WTC11 (cell line): ENCODE measurements around the gene PSG6. TPM values are rescaled to one million over a fixed set of nuclear protein-coding genes. Genes with fewer than 3 reads are reported as not detected.
A peak's percentile ranks its signal among the peaks of the same experiment; 100 is the strongest.
"Not testable (repeated sequence)": the region's sequence is repeated elsewhere in the genome, so short reads cannot be mapped to it uniquely, and the experiment has no call there.

Experiments used
- ATAC-seq: fragments of 200-7000 bp; cut with Tn5 transposase; 2 replicates; pipeline ENCODE4 v1.10.0; 2021; ENCODE audit warnings: mild to moderate bottlenecking, moderate library complexity
- CTCF ChIA-PET: fragments of 300-600 bp; sonication (Branson Sonifier 250); formaldehyde crosslinking; loops from one replicate; lab custom pipeline; 2021; ENCODE audit warnings: antibody characterized with exemption; lab: Charles Lee
- POLR2A ChIA-PET: fragments of 350-600 bp; sonication (Branson Sonifier 250); formaldehyde crosslinking; loops from one replicate; lab custom pipeline; 2021; ENCODE audit warnings: antibody characterized with exemption; lab: Charles Lee
- DNase-seq: peaks from one replicate; pipeline ENCODE4 v3.0.0; 2021; ENCODE audit warnings: low spot score
- H3K27ac Mint-ChIP-seq: 2 replicates; pipeline ENCODE4 v1.8.0; 2021; ENCODE audit warnings: mixed read lengths
- H3K27me3 Mint-ChIP-seq: 2 replicates; pipeline ENCODE4 v1.8.0; 2021; ENCODE audit warnings: low read depth, mild to moderate bottlenecking, moderate library complexity, mixed read lengths
- H3K36me3 Mint-ChIP-seq: 2 replicates; pipeline ENCODE4 v1.8.0; 2021; ENCODE audit warnings: mixed read lengths
- H3K4me1 Mint-ChIP-seq: 2 replicates; pipeline ENCODE4 v1.8.0; 2022; ENCODE audit warnings: mixed read lengths
- H3K4me3 Mint-ChIP-seq: 2 replicates; pipeline ENCODE4 v1.8.0; 2021; ENCODE audit warnings: mild to moderate bottlenecking, moderate library complexity, mixed read lengths
- H3K9me3 Mint-ChIP-seq: 2 replicates; pipeline ENCODE4 v1.8.0; 2021; ENCODE audit warnings: mixed read lengths
- ZNF423 ChIP-seq: fragments of 250-450 bp; sonication (Bioruptor Pico); IDR thresholded peaks from 2 replicates; pipeline ENCODE4 v2.1.2; 2022; ENCODE audit warnings: mild to moderate bottlenecking, moderate library complexity
- total RNA-seq: library from RNA; stranded (reverse); gene quantifications from 3 replicates; pipeline ENCODE4 v1.2.3, GENCODE V29; 2021
- TF ChIP-seq, protein P1 (sequence below): sonication (generic); formaldehyde crosslinking; IDR thresholded peaks from 2 replicates; pipeline ENCODE4 v1.8.1; 2023; ENCODE audit warnings: mild to moderate bottlenecking, missing genetic modification reagents
- TF ChIP-seq, protein P2 (sequence below): fragments of 250-450 bp; sonication (Bioruptor Pico); IDR thresholded peaks from 2 replicates; pipeline ENCODE4 v2.1.2; 2022; ENCODE audit warnings: mild to moderate bottlenecking, moderate library complexity
- TF ChIP-seq, protein P3 (sequence below): fragments of 200-600 bp; IDR thresholded peaks from 2 replicates; pipeline ENCODE4 v1.8.0; 2022; ENCODE audit warnings: antibody characterized with exemption

The PSG6 gene
- total RNA-seq, 1 experiment from 2014 or later: not detected

DNA sequence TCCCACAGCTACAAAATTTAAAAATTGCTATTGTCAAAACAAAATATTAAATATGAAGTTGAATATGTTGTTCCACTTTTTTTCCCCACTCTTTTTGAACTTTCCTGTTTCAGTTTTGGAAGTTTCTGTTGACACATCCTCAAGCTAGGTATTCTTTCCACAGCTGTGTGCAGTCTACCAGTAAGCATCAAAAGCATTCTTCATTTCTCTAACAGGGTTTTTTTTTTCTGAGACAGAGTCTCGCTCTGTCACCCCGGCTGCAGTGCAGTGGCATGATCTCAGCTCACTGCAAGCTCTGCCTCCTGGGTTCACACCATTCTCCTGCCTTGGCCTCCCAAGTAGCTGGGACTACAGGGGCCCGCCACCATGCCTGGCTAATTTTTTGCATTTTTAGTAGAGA lies 43.6 kb downstream of the PSG6 start:
- CTCF ChIA-PET: interaction anchor here (2.0 kb wide), 1 partner anchor 11 kb away, joined by 11 read pairs; no protein-coding TSS in a partner anchor
- H3K27ac Mint-ChIP-seq, ATAC-seq, H3K36me3 Mint-ChIP-seq, H3K4me1 Mint-ChIP-seq, H3K4me3 Mint-ChIP-seq, POLR2A ChIA-PET, DNase-seq, H3K27me3 Mint-ChIP-seq: not testable (repeated sequence)
- peaks cover 35% of the 10 kb centered on the region for H3K9me3 Mint-ChIP-seq

DNA sequence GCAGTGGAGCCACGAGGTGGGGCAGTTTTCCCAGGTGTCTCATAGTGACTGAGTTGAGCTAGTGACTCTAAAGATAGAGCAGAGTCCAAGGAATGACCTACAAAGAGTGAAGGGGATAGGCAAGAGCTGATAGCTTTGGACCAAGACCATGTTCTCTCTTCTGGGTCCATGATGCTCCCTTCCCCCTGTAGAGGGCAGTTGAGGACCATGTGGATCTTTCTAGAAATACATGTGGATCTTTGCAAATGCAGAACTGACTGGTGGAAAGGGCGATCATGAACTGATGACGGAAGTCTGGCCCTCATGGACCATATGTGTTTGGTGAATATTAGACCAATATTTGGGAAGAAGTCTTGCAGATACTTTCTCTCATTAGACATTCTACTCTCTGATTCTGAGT lies 45.1 kb downstream of the PSG6 start:
- DNase-seq: no peak
- ChIA-PET CTCF (no interaction called here), POLR2A (no interaction called here)
- Mint-ChIP-seq H3K27ac (no peak overlapping the region), H3K27me3 (peaks cover 7% of the 10 kb centered on the region), H3K4me1 (no peaks in the 10 kb centered on the region), H3K9me3 (peaks cover 40% of the 10 kb centered on the region), H3K36me3 (no peaks in the 10 kb centered on the region)
- no peak for TF ChIP-seq ZNF423 (CRISPR knock-in tag)
- TF ChIP-seq, protein P1, sequence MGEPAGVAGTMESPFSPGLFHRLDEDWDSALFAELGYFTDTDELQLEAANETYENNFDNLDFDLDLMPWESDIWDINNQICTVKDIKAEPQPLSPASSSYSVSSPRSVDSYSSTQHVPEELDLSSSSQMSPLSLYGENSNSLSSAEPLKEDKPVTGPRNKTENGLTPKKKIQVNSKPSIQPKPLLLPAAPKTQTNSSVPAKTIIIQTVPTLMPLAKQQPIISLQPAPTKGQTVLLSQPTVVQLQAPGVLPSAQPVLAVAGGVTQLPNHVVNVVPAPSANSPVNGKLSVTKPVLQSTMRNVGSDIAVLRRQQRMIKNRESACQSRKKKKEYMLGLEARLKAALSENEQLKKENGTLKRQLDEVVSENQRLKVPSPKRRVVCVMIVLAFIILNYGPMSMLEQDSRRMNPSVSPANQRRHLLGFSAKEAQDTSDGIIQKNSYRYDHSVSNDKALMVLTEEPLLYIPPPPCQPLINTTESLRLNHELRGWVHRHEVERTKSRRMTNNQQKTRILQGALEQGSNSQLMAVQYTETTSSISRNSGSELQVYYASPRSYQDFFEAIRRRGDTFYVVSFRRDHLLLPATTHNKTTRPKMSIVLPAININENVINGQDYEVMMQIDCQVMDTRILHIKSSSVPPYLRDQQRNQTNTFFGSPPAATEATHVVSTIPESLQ (CRISPR knock-in tag): no peak
- TF ChIP-seq, all 79 proteins: peak for 0
- no peak for ATAC-seq
- H3K4me3 Mint-ChIP-seq: no peak overlapping the region

DNA sequence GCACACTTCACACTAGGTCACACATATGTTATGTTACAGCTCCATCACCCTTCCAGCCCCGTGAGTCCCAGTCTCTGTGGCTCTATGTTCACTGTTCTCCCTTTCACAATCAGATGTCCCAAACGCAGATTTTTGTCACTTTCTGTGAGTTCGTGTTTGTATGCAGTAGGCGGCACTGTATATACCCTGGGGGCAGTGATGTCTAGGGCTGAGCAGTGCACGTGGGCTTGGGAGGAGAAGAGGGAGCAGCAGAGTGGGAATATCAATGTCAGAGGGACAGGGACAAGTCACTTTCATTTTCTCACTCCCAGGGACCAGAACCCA lies 60.2 kb downstream of the PSG6 start:
- ChIA-PET CTCF (interaction anchor here (0.9 to 1.1 kb wide), 2 partner anchors 28 to 64 kb away, joined by 3 to 5 read pairs; no protein-coding TSS in a partner anchor), POLR2A (no interaction called here)
- TF ChIP-seq, protein P2, sequence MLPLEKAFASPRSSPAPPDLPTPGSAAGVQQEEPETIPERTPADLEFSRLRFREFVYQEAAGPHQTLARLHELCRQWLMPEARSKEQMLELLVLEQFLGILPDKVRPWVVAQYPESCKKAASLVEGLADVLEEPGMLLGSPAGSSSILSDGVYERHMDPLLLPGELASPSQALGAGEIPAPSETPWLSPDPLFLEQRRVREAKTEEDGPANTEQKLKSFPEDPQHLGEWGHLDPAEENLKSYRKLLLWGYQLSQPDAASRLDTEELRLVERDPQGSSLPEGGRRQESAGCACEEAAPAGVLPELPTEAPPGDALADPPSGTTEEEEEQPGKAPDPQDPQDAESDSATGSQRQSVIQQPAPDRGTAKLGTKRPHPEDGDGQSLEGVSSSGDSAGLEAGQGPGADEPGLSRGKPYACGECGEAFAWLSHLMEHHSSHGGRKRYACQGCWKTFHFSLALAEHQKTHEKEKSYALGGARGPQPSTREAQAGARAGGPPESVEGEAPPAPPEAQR (CRISPR knock-in tag): no peak
- TF ChIP-seq, protein P3, sequence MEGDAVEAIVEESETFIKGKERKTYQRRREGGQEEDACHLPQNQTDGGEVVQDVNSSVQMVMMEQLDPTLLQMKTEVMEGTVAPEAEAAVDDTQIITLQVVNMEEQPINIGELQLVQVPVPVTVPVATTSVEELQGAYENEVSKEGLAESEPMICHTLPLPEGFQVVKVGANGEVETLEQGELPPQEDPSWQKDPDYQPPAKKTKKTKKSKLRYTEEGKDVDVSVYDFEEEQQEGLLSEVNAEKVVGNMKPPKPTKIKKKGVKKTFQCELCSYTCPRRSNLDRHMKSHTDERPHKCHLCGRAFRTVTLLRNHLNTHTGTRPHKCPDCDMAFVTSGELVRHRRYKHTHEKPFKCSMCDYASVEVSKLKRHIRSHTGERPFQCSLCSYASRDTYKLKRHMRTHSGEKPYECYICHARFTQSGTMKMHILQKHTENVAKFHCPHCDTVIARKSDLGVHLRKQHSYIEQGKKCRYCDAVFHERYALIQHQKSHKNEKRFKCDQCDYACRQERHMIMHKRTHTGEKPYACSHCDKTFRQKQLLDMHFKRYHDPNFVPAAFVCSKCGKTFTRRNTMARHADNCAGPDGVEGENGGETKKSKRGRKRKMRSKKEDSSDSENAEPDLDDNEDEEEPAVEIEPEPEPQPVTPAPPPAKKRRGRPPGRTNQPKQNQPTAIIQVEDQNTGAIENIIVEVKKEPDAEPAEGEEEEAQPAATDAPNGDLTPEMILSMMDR: 0 out of 2 replicates have a peak, but pooled peaks have one; percentile 5
- Mint-ChIP-seq H3K4me1 (no peaks in the 10 kb centered on the region), H3K9me3 (peaks cover 42% of the 10 kb centered on the region), H3K36me3 (peaks cover 3% of the 10 kb centered on the region), H3K27ac (no peak overlapping the region), H3K27me3 (peaks cover 5% of the 10 kb centered on the region), H3K4me3 (no peak overlapping the region)
- no peak for DNase-seq
- no peak for ATAC-seq

DNA sequence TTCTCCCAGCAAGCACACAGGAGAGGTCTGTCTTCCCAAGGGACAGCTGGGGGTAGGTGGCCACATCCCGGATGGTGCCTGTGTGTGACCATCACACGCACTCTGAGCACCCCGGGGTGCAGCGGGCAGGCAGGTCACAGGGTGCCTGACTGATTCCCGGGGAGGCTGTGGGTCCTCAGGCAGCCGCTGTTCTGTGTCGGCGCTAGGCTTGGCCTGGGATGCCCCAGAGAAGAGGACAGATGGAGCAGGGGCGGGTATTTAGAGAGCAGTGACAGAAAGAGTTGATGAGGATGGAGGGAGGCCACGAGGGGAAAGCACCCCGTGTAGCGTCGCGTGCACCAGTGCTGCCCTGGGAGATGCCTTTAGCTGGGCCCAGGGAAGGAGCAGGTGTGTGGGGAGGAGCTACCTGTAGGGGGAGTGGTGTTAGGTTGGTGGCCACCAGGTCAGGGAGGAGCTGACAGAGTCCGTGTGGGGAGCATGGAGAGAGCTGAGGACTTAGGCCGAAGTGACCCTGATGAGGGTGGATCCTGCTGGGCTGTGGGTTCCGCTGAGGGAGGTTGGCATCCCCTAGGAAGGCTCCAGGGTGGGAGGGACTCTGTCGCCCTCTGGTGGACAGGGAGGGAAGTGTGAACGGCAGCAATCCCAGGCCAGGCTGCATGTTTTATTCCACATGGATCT lies 60.7 kb downstream of the PSG6 start:
- ATAC-seq, H3K27ac Mint-ChIP-seq, H3K4me1 Mint-ChIP-seq, POLR2A ChIA-PET, H3K4me3 Mint-ChIP-seq, H3K36me3 Mint-ChIP-seq, H3K27me3 Mint-ChIP-seq: not testable (repeated sequence)
- peaks cover 37% of the 10 kb centered on the region for H3K9me3 Mint-ChIP-seq
- DNase-seq: peak; percentile 46
- TF ChIP-seq, protein P3: peak; percentile 74
- CTCF ChIA-PET: interaction anchor here (0.7 to 1.1 kb wide), 3 partner anchors 28 to 174 kb away, joined by 3 to 5 read pairs (median 3); no protein-coding TSS in a partner anchor

DNA sequence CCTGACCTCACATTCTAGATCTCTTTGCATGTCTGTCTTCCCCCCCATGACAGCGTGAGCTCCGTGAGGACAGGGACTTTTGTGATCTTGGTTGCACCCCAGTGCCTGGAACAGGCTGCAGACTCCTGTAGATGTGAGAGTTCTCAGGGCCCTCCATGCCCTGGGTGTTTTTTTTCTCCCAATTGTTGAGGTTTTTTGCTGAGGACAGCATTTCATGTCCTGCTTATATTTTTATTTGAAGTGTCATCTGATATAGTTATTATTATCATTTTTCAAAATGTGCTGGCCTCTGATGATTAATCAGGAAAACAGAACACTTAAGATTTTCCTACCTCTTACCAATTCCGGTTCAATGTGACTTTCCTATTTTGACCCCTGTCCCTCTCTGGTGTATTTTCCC lies 62.9 kb downstream of the PSG6 start:
- not testable (repeated sequence) for H3K27ac Mint-ChIP-seq, ATAC-seq
- CTCF ChIA-PET: interaction anchor here (0.6 kb wide), 1 partner anchor 161 kb away, joined by 3 read pairs; no protein-coding TSS in a partner anchor

DNA sequence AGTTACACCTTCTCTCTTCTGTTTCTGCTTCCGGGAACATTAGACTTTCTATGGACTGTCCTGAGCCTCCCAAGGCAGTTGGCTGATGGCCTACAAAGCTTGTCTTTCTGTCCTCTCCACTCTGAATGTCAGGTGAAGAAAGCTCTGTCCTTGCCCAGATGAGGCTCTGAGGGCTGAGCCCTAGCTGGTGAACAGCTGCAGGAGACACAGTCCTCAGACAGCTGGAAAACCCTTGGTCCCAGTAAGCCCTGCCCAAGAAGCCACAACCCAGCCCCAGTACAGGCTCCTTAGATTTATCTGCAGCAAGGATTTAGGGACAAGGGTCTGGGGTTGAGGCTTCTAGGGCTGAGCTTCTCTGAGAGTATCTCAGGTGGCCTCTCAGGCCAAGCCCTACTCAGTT lies 64.5 kb downstream of the PSG6 start:
- ATAC-seq, H3K27ac Mint-ChIP-seq, CTCF ChIA-PET: not testable (repeated sequence)

More for the DNA sequence above, 62.9 kb downstream of the PSG6 start:
- H3K36me3 Mint-ChIP-seq, POLR2A ChIA-PET, H3K4me1 Mint-ChIP-seq, H3K4me3 Mint-ChIP-seq, DNase-seq, H3K27me3 Mint-ChIP-seq: not testable (repeated sequence)
- peaks cover 28% of the 10 kb centered on the region for H3K9me3 Mint-ChIP-seq

DNA sequence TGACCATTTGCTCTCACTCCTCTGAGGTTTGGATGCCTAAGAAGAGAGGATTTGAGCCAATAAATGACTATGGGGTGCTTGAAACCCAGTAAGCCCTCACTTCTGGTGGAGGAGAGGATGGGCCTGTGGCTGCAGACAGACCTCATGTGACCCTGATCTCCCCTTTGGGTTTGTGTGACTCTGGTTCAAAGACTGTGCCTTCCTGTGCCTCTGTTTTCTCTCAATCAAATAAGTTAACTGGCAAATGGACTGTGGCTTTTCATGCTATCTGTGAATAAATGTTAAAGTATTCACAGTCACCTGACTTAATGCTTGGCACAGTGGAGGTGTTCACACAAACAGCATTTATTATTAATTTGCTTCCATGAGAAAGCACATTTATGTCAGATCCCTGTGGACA lies 64.9 kb downstream of the PSG6 start:
- H3K27ac Mint-ChIP-seq, DNase-seq, H3K27me3 Mint-ChIP-seq, CTCF ChIA-PET, ATAC-seq, H3K4me3 Mint-ChIP-seq, POLR2A ChIA-PET, H3K4me1 Mint-ChIP-seq, H3K36me3 Mint-ChIP-seq: not testable (repeated sequence)
- H3K9me3 Mint-ChIP-seq: peaks cover 10% of the 10 kb centered on the region; the same call in 1 of the 2 replicates

More for the DNA sequence above, 64.5 kb downstream of the PSG6 start:
- DNase-seq, H3K4me3 Mint-ChIP-seq, H3K4me1 Mint-ChIP-seq, POLR2A ChIA-PET, H3K36me3 Mint-ChIP-seq, H3K27me3 Mint-ChIP-seq: not testable (repeated sequence)
- H3K9me3 Mint-ChIP-seq: peaks cover 14% of the 10 kb centered on the region
